ENCODE results near the gene VPS35L. TPM values are rescaled to one million over a fixed set of nuclear protein-coding genes. Genes with fewer than 3 reads are reported as not detected.

VPS35L gene
- total and polyA plus RNA-seq, 2 donors (not counting 1 experiment from before 2014, with no cell fraction given): 17.5 to 62.1 TPM

- H3K9ac ChIP-seq (ENCODE audit: low read length): no peak overlapping the region
- intact Hi-C loops (cut with micrococcal nuclease): no loop called here
Measured at GRCh38 chr16:19683453-19684236, 128.1 kb downstream of the VPS35L start.

GRCh38 chr16:19685176-19685575 is 129.7 kb downstream of the VPS35L start:
- Histone ChIP-seq H3K27me3 (replicated peaks in 1 of 4; ENCODE audit: control extremely low read depth in 1 of 4, control insufficient read depth in 3 of 4, insufficient read depth in 4 of 4, low read length in 3 of 4) (no peaks in the 10 kb centered on the region), H3K4me3 (ENCODE audit: control extremely low read depth in 1 of 5, extremely low read depth in 1 of 5, insufficient read depth in 1 of 5, low read depth in 2 of 5, low read length in 4 of 5) (no peak overlapping the region), H3K9me3 (ENCODE audit: control extremely low read depth in 1 of 3, control insufficient read depth in 2 of 3, insufficient read depth in 1 of 3, low read length in 2 of 3) (peaks cover 0 to 13% (median 8%) of the 10 kb centered on the region in 3 donors), H3K36me3 (replicated peaks in 1 of 2; ENCODE audit: control extremely low read depth in 1 of 2, control insufficient read depth in 1 of 2, extremely low read depth in 1 of 2, insufficient read depth in 2 of 2, low read length in 1 of 2) (peaks cover 0 to 56% of the 10 kb centered on the region in 2 experiments), H3K27ac (ENCODE audit: low read length in 2 of 2) (no peak overlapping the region), H3K9ac (ENCODE audit: low read length) (no peak overlapping the region), H3K4me1 (ENCODE audit: control insufficient read depth in 2 of 2, insufficient read depth in 2 of 2, low read length in 2 of 2) (no peaks in the 10 kb centered on the region), H3K79me2 (ENCODE audit: control insufficient read depth, insufficient read depth, low read length) (no peaks in the 10 kb centered on the region), H4K20me1 (ENCODE audit: control insufficient read depth, insufficient read depth, low read length, poor library complexity, severe bottlenecking) (no peaks in the 10 kb centered on the region), H3K4me2 (replicated peaks; ENCODE audit: low read depth, low read length, poor library complexity, severe bottlenecking) (no peak overlapping the region), H2AFZ (ENCODE audit: insufficient read depth, low read depth, low read length, poor library complexity, severe bottlenecking) (no peak overlapping the region)
- POLR2A ChIA-PET: no interaction called here
- CTCF ChIA-PET: no interaction called here
- intact Hi-C loops (cut with micrococcal nuclease): no loop called here
- TF ChIP-seq, protein P1, sequence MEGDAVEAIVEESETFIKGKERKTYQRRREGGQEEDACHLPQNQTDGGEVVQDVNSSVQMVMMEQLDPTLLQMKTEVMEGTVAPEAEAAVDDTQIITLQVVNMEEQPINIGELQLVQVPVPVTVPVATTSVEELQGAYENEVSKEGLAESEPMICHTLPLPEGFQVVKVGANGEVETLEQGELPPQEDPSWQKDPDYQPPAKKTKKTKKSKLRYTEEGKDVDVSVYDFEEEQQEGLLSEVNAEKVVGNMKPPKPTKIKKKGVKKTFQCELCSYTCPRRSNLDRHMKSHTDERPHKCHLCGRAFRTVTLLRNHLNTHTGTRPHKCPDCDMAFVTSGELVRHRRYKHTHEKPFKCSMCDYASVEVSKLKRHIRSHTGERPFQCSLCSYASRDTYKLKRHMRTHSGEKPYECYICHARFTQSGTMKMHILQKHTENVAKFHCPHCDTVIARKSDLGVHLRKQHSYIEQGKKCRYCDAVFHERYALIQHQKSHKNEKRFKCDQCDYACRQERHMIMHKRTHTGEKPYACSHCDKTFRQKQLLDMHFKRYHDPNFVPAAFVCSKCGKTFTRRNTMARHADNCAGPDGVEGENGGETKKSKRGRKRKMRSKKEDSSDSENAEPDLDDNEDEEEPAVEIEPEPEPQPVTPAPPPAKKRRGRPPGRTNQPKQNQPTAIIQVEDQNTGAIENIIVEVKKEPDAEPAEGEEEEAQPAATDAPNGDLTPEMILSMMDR (IDR thresholded peaks at IDR 0.05): no peak
- TF ChIP-seq EZH2 (IDR thresholded peaks at IDR 0.05; ENCODE audit: borderline replicate concordance, insufficient read depth, low read depth, low read length, poor library complexity, severe bottlenecking): no peak
- DNase-seq (no peak), ATAC-seq (ENCODE audit: low read depth) (no peak)
- Mint-ChIP-seq H3K27ac (peak overlapping the region; percentile 20), H3K4me3 (no peak overlapping the region), H3K27me3 (no peaks in the 10 kb centered on the region), H3K4me1 (no peaks in the 10 kb centered on the region), H3K9me3 (ENCODE audit: insufficient read depth) (peaks cover 7% of the 10 kb centered on the region)
- 100% methylated on average over 1 of the region's 4 CpGs for WGBS (ENCODE audit: insufficient coverage)

More at GRCh38 chr16:19683453-19684236, 128.1 kb downstream of the VPS35L start:
- Histone ChIP-seq H3K27me3 (replicated peaks in 1 of 4; ENCODE audit: control extremely low read depth in 1 of 4, control insufficient read depth in 3 of 4, insufficient read depth in 4 of 4, low read length in 3 of 4) (no peaks in the 10 kb centered on the region), H3K9me3 (ENCODE audit: control extremely low read depth in 1 of 3, control insufficient read depth in 2 of 3, insufficient read depth in 1 of 3, low read length in 2 of 3) (peaks cover 0 to 13% (median 8%) of the 10 kb centered on the region in 3 donors), H3K79me2 (ENCODE audit: control insufficient read depth, insufficient read depth, low read length) (no peaks in the 10 kb centered on the region), H3K27ac (ENCODE audit: low read length in 2 of 2) (no peak overlapping the region), H3K4me1 (ENCODE audit: control insufficient read depth in 2 of 2, insufficient read depth in 2 of 2, low read length in 2 of 2) (no peaks in the 10 kb centered on the region), H4K20me1 (ENCODE audit: control insufficient read depth, insufficient read depth, low read length, poor library complexity, severe bottlenecking) (no peaks in the 10 kb centered on the region), H2AFZ (ENCODE audit: insufficient read depth, low read depth, low read length, poor library complexity, severe bottlenecking) (no peak overlapping the region), H3K4me3 (ENCODE audit: control extremely low read depth in 1 of 5, extremely low read depth in 1 of 5, insufficient read depth in 1 of 5, low read depth in 2 of 5, low read length in 4 of 5) (no peak overlapping the region), H3K4me2 (replicated peaks; ENCODE audit: low read depth, low read length, poor library complexity, severe bottlenecking) (no peak overlapping the region), H3K36me3 (replicated peaks in 1 of 2; ENCODE audit: control extremely low read depth in 1 of 2, control insufficient read depth in 1 of 2, extremely low read depth in 1 of 2, insufficient read depth in 2 of 2, low read length in 1 of 2) (peaks cover 0 to 57% of the 10 kb centered on the region in 2 experiments)
- no peaks in the 10 kb centered on the region for H3K4me1 Mint-ChIP-seq
- no peak overlapping the region for H3K4me3 Mint-ChIP-seq
- no peak overlapping the region for H3K27ac Mint-ChIP-seq
- DNase-seq: no peak
- H3K9me3 Mint-ChIP-seq (ENCODE audit: insufficient read depth): peaks cover 7% of the 10 kb centered on the region
- CTCF ChIA-PET: no interaction called here
- POLR2A ChIA-PET: no interaction called here
- no peak for ATAC-seq (ENCODE audit: low read depth)
- H3K27me3 Mint-ChIP-seq: no peaks in the 10 kb centered on the region
- WGBS (ENCODE audit: insufficient coverage): 93% methylated on average over 2 of the region's 6 CpGs
- TF ChIP-seq, protein P1 (IDR thresholded peaks at IDR 0.05): no peak
- TF ChIP-seq EZH2 (IDR thresholded peaks at IDR 0.05; ENCODE audit: borderline replicate concordance, insufficient read depth, low read depth, low read length, poor library complexity, severe bottlenecking): no peak
